ENCODE measurements around the gene STIP1.

- TF ChIP-seq, protein P1, sequence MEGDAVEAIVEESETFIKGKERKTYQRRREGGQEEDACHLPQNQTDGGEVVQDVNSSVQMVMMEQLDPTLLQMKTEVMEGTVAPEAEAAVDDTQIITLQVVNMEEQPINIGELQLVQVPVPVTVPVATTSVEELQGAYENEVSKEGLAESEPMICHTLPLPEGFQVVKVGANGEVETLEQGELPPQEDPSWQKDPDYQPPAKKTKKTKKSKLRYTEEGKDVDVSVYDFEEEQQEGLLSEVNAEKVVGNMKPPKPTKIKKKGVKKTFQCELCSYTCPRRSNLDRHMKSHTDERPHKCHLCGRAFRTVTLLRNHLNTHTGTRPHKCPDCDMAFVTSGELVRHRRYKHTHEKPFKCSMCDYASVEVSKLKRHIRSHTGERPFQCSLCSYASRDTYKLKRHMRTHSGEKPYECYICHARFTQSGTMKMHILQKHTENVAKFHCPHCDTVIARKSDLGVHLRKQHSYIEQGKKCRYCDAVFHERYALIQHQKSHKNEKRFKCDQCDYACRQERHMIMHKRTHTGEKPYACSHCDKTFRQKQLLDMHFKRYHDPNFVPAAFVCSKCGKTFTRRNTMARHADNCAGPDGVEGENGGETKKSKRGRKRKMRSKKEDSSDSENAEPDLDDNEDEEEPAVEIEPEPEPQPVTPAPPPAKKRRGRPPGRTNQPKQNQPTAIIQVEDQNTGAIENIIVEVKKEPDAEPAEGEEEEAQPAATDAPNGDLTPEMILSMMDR (IDR thresholded peaks at IDR 0.05; ENCODE audit: low read length): no peak
- TF ChIP-seq EZH2 (IDR thresholded peaks at IDR 0.05; ENCODE audit: borderline replicate concordance, low read length): no peak
Observed at GRCh38 chr11:64220798-64221197, 34.8 kb downstream of the STIP1 start.

Measured in OCI-LY1 (cell line).